NCI-H2227 treated with DMSO at 0.1 percent for 48 hours (cell line): Measurements from ENCODE around the gene WDR93.
"Not testable (repeated sequence)": the region's sequence is repeated elsewhere in the genome, so short reads cannot be mapped to it uniquely, and the experiment has no call there.

Experiments used
- DNase-seq: peaks from one replicate; lab custom pipeline; 2025; lab: John Stamatoyannopoulos, UW

WDR93 gene

DNA sequence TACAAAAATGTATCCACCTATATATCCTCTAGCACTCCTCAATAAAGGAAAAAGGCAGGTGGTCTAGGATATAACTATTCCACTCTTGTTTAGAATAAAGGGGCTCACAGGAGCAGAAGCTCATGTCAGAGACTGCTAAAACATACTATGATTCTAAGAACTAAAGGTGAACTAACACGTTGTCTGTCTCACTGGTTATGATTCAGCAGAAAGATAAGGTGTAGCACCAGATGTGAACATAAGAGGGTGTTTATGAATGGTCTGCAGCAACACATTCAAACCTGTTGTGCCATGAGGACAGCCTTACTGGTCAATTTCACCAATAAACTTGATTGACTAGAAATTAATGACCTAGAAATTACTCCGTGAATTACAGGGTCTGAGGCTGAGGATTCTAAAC is 4.6 kb upstream of the WDR93 start:
- no peak for DNase-seq

GRCh38 chr15:89686522-89686921 is 4.1 kb upstream of the WDR93 start:
- DNase-seq = no peak

GRCh38 chr15:89689930-89690275 is 708 bp upstream of the WDR93 start:
- DNase-seq = not testable (repeated sequence)

DNA sequence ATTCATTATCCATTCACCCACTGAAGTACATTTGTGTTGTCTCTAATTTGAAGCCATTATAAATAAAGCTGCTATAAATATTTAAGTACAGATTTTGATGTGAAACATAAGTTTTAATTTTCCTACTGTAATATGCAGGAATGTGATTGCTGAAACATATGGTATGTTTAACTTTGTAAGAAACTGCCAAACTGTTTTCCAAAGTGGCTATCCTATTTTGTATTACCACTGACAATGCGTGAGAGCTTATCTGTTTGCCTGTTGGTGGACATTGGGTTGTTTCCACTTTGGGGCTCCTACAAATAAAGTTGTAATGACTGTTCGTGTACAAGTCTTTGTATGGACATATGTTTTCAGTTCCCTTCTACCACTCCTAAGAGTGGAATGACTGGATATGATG is 2.5 kb downstream of the WDR93 start:
- DNase-seq = no peak

DNA sequence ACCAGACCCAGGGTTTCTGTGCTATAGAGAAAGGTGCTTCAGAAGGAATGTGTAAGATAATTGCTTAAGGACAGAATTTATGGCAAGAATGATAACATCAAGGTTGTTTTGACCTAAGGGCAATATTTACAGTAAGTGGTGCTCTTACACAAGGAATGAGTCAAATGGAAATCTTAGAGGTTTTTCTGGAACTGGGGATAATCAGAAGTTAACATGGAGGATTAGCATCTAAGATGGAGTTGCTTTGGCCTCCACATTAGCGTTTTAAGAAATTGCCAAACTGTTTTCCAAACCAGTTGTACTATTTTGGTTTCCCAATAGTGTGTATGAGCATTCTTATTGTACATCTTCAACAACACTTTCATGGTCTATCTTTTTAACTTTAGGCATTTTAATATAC is 3.1 kb downstream of the WDR93 start:
- DNase-seq = no peak

DNA sequence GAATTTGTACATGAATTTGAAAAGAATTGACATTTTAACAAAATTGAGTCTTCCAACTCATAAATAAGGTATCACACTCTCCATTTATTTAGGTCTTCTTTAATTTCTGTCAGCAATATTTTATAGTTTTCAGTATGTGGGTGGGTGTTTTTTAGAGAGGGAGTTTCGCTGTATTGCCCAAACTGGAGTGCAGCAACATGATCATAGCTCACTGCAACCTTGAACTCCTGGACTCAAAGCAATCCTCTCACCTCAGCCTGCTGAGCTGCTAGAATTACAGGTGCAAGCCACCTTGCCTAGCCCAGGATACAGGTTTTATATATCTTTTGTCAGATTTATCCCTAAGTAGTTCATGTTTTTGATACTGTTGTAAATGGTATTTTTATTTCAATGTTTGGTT is 4.6 kb downstream of the WDR93 start:
- DNase-seq = no peak

DNA sequence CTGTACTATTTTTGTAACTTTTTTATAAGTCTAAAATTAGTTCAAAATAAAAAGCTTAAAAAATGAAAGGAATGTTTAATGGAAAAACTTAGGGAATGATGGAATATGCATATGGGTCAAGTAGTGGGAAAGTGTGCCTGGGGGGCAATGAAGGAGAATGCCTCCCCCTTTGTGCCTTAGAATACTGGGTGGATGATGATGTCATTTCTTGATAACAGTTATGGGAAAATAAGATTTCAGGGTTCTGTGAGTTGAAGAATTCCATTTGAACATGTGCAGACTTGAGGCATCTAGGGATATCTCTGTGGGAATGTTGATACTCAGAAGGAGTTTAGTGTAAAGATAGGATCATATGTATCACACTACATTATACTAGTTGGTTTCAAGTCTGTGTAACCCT is 13.8 kb downstream of the WDR93 start:
- DNase-seq = no peak

GRCh38 chr15:89707577-89707976 is 17.0 kb downstream of the WDR93 start:
- no peak for DNase-seq

DNA sequence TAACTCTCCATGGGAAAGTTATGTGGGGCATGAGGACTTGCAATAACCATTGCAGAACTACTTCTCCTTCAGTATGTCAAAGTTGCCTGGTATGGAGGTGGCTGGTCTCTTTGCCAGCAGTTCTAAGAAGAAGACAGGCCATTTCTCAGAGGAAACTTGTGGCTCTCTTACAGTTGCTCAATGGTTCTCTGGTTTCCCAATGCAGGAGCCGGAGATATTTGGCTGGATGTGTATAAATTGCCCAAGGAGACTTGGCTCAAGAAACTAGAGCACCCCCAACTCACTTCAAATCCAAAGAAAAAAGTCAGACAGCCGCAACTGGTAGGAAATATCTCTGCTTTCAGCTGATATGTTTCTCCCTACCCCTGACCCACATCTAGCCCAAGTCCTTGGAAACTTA is 24.2 kb downstream of the WDR93 start:
- DNase-seq = no peak

GRCh38 chr15:89723031-89723430 is 32.4 kb downstream of the WDR93 start:
- DNase-seq = no peak

- no peak for DNase-seq
These were observed 34.0 kb downstream of the WDR93 start for GRCh38 chr15:89724621-89725020.

GRCh38 chr15:89725064-89725463 is 34.5 kb downstream of the WDR93 start:
- DNase-seq = no peak

- DNase-seq = peak; percentile 1
These were observed 37.6 kb downstream of the WDR93 start for GRCh38 chr15:89728254-89728653.

GRCh38 chr15:89731275-89731674 is 40.7 kb downstream of the WDR93 start:
- DNase-seq = no peak

GRCh38 chr15:89732451-89733172 is 42.0 kb downstream of the WDR93 start:
- DNase-seq = no peak

- no peak for DNase-seq
These were observed 45.2 kb downstream of the WDR93 start for GRCh38 chr15:89735773-89736172.

- DNase-seq = peak; percentile 74
These were observed 49.5 kb downstream of the WDR93 start for GRCh38 chr15:89740137-89740536.

- no peak for DNase-seq
These were observed 52.4 kb downstream of the WDR93 start for GRCh38 chr15:89743011-89743410.

DNA sequence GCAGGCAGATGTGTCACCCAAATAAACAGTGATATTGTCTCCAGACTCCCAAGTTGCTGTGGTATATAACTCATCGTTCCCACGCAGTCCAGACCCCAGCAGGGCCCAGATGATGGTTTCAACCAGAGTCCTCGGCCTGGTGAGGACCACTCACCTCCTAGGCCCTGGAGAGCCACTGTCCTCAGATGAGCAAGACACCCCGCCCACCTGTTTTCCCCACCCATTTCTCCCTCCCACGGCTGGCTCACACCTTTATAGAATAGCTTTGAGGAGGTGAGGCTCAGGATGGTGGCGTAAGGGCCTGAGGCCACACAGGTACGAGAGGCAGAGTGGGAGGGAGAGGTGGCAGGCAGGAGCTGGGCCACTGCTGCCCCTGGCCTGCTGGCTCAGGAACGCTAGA is 53.0 kb downstream of the WDR93 start:
- DNase-seq = no peak

DNA sequence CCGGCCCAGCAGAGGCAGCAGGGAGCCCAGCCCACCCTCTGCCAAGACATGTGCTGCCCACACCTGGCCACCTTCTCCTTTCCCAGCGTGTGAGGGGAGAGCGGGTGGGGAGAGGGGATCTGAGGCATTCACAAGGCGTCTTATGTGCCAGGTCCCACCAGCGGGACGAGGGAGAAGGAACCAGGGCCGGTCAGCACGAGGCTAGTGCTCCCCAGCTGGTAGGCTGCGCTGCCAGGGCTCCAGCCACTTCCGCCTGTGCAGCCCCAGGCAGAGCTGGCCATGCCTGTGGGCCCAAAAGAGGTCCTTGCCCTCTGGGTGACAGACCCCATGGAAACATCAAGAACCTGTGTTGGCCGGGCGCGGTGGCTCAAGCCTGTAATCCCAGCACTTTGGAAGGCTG is 54.5 kb downstream of the WDR93 start:
- DNase-seq = no peak

GRCh38 chr15:89745768-89746167 is 55.2 kb downstream of the WDR93 start:
- no peak for DNase-seq

DNA sequence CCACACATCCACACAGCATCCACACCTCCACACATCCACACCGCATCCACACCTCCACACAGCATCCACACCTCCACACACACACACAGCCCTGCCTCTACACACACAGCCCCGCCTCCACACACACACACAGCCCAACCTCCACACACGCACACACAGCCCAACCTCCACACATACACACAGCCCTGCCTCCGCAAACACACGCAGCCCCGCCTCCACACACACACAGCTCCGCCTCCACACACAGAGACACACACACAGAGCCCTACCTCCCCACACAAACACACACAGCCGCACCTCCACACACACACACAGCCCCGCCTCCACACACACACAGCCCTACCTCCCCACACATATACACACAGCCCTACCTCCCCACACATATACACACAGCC is 55.8 kb downstream of the WDR93 start:
- DNase-seq = no peak

DNA sequence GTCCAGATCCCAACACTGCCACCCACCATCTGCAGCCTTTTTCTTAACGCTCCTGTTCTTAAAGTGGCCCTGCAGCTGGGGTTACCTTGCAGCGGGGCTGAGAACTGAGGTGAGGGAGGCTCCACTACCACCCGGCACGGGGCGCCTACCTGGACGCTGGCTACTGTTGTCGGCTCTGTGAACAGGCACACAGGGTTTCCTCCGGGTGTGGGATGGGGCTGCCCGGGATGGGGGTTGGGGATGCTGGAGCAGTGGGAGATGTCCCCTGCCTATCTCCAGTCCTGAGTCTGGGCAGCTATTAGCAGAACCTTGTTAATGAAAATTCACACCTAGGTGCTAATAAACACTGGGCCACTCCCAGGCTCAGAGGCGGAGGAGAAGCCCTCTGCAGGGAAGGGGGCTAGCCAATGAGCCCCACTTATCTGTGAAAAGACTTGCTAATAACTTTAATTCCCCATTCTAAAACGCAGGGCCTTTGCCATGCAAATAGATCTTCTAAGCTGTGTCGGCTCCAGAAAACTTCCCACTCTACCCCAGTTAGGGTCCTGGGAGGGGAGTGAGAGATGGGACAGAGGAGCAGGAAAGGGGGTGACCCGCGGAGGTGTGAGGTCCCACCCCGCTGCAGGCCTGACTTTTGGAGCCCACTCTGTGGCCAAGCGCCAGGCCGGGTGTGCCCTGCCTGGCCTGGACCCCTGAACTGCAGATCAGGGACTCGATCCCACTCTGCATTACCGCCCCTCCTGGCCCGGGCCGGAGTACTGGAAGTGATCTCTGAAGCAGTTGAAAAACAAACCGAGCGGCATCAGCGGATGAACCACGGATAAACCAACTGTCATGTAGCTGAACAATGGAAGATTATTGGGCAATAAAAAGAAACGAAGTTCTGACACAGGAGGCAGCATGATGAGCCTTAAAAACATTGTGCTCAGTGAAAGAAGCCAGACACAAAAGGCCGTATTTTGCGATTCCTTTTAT is 57.4 kb downstream of the WDR93 start:
- no peak for DNase-seq
